ENCODE measurements around the gene DLEC1. TPM values are rescaled to one million over a fixed set of nuclear protein-coding genes. Genes with fewer than 3 reads are reported as not detected.
"Not testable (repeated sequence)": the region's sequence is repeated elsewhere in the genome, so short reads cannot be mapped to it uniquely, and the experiment has no call there.

The DLEC1 gene
- total RNA-seq, 1 donor from 2014 or later, result not detected

- DNase-seq (ENCODE audit: low read depth in 2 of 2), result no peak
These were observed 44.9 kb downstream of the DLEC1 start for GRCh38 chr3:38083871-38084333.

- DNase-seq (ENCODE audit: low read depth in 2 of 2), result peak in 1 of 2 donors; percentile 20
These were observed 45.6 kb downstream of the DLEC1 start for GRCh38 chr3:38084334-38085310.

GRCh38 chr3:38085311-38085942, 46.4 kb downstream of the DLEC1 start:
- no peak for DNase-seq (ENCODE audit: low read depth in 2 of 2)

- no peak for DNase-seq (ENCODE audit: low read depth in 2 of 2)
These were observed 46.9 kb downstream of the DLEC1 start for GRCh38 chr3:38085943-38086324.

- no peak for DNase-seq (ENCODE audit: low read depth in 2 of 2)
These were observed 47.5 kb downstream of the DLEC1 start for GRCh38 chr3:38086496-38086895.

- DNase-seq (ENCODE audit: low read depth in 2 of 2), result not testable (repeated sequence)
These were observed 48.3 kb downstream of the DLEC1 start for GRCh38 chr3:38087278-38087677.

GRCh38 chr3:38088126-38089078, 49.4 kb downstream of the DLEC1 start:
- DNase-seq (ENCODE audit: low read depth in 2 of 2), result no peak

GRCh38 chr3:38089163-38089562, 50.2 kb downstream of the DLEC1 start:
- no peak for DNase-seq (ENCODE audit: low read depth in 2 of 2)

- no peak for DNase-seq (ENCODE audit: low read depth in 2 of 2)
These were observed 51.4 kb downstream of the DLEC1 start for GRCh38 chr3:38090453-38090852.

DNA sequence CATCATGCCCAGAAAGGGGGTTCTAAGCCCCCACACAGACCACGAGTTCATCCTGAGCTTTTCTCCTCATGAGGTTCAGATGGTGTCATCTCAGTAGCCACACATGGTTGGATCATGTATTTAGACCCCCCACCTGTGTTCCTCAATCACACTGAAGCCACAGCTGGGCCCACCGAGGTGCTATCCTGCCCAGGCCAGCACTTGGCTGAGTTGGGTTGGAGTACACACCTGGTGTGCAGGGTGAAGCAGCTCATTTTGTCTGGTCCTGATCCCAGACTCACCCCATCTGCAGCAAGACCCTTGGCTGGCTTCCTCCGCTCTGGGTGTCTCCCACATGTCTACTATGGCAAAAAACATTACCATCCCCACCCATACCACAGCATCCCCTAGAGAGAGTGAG, 56.0 kb downstream of the DLEC1 start:
- no peak for DNase-seq (ENCODE audit: low read depth in 2 of 2)

DNA sequence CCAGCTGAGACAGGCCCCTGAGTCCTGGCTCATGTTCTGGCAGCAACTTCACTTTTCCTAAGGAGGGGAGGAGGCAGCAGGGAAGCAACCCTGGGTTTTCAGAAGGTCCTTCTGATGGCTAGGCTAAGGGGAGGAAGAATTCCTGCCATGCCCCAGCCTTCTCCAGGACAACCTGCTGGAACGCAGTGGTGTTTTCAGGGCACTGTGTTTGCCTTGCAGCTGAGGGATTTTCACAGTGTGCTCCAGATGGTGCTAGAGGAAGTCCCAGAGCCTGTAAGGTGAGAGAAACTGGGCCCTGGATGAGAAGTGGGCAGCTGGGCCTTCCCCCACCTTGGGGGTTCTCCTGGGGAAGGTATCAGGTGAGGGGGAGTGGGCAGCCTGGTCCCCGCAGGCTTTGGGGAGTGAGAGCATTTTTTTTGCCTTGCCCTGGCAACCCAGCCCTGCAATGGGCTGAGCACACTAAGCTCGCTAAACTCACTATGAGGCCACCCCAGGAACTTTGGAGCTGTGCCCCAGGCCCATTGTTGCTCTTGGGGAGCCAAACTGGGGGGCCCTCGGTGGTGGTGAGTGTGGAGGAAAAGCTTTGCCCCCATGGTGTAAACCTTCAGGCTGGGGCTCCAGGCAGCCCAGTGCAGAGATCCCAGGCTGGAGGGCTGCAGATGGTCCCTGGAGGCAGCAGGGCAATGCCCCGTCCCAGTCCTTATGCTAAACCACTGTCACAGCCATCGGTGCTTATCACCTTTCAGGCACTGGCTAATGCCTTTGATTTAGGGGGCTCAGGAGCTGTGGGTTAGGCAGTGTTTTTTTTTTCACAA, 56.9 kb downstream of the DLEC1 start:
- DNase-seq (ENCODE audit: low read depth in 2 of 2), result no peak

DNA sequence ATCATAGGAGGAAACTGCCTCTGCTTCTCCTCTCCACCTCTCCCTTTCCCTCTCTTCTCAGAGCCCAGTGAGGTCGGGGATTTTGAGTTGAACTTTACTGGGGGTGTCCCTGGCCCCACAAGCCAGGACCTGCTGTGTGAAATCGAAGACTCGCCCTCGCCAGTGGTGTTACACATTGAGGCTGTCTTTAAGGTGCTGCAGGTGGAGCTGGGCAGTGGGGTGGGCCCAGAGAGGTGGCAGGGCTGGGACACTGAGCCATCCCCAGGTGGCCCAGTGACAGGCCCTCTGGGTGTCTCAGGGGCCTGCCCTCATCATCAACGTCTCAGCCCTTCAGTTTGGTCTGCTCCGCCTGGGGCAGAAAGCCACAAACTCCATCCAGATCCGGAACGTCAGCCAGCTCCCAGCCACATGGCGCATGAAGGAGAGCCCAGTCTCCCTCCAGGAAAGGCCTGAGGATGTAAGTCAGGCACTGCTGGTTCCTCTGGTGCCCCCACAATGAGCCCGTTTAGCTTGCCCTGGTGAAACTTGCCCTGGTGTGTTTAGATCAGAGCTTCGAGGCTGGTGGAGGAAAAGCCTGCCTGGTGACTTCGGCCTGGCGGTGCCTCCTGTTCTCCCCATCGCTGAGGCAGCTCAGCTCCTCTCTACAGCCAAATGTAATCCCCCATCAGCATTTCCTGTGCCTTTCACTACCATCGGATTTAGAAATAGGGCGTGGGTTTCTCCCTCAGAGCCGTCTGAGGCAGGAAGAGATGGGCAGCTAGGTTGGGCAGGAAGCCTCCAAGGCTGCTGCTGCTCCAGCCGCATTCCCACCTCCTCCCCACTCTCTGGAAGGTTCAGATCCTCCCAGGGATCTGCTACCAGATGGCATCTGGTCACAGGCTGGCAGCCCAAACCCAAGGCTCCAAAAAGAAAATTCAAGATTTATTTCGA, 58.7 kb downstream of the DLEC1 start:
- no peak for DNase-seq (ENCODE audit: low read depth in 2 of 2)

GRCh38 chr3:38098376-38098723, 59.3 kb downstream of the DLEC1 start:
- no peak for DNase-seq (ENCODE audit: low read depth in 2 of 2)

DNA sequence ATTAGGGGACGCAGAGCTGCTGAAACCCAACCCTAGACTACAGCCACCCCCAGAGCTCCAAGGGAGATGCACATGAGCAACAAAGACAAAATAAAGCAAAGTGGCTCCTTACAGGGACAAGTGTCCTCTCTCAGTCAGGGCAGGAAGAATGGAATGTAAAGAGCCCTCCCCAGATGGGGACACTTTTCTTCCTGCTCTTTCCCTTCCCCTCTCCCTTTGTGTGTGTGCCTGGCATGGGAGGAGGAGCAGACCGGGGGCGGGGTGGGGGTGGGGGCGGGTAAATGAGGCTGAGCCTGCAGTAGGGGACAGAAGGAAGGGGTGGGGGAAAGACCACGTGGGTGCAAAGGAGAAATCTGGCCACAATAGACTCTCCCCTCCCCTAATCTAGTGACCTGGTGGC, 60.5 kb downstream of the DLEC1 start:
- no peak for DNase-seq (ENCODE audit: low read depth in 2 of 2)

DNA sequence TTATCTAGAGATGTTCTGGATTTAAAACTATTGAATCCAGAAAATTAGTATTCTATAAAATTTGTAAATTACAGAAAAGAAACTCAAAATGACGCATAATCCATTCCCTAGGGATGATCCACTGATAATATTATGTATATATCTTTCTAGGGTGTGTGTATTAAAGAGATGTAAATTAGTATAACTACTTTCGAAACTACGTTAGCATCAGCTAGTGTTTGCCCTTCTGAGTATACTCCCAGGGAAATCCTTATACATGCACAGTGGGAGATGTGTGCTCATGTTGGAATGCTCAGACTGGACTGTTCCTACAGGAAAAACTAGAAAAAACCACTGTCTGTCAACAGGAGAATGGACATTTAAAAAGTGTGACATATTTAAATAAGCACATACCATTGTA, 61.5 kb downstream of the DLEC1 start:
- DNase-seq (ENCODE audit: low read depth in 2 of 2), result no peak

DNA sequence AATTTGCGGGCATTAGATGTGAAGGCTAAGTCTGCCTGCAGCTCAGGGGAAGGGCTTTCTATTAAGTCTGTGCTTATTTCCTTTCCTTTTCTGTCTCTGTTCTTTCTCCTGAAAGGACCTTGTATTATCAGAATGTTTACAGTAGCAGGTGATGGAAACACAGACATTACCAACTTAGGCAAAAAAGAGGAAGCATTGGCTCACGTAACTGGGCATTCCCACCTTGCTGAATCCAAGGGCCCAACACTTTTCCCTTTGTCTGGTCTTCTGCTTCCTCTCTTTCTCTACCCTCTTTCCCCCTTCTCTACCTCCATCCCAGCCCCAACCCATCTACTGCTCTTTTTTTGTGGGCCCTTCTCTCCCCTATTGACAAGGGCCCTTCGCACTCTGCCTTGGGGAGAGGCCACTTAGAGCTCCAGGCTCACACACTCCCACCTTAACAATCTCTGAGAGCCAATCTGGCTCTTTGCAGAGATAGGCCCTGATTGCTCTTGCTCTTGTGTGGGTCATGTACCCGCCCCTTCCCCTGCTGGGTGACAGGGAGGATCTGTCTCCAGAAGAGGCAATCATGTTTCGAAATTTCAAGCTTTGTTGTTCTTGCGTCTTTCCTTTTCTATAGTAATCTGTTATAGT, 62.9 kb downstream of the DLEC1 start:
- DNase-seq (ENCODE audit: low read depth in 2 of 2), result no peak

GRCh38 chr3:38102444-38102814, 63.4 kb downstream of the DLEC1 start:
- no peak for DNase-seq (ENCODE audit: low read depth in 2 of 2)

GRCh38 chr3:38105525-38105924, 66.5 kb downstream of the DLEC1 start:
- DNase-seq (ENCODE audit: low read depth in 2 of 2), result no peak

DNA sequence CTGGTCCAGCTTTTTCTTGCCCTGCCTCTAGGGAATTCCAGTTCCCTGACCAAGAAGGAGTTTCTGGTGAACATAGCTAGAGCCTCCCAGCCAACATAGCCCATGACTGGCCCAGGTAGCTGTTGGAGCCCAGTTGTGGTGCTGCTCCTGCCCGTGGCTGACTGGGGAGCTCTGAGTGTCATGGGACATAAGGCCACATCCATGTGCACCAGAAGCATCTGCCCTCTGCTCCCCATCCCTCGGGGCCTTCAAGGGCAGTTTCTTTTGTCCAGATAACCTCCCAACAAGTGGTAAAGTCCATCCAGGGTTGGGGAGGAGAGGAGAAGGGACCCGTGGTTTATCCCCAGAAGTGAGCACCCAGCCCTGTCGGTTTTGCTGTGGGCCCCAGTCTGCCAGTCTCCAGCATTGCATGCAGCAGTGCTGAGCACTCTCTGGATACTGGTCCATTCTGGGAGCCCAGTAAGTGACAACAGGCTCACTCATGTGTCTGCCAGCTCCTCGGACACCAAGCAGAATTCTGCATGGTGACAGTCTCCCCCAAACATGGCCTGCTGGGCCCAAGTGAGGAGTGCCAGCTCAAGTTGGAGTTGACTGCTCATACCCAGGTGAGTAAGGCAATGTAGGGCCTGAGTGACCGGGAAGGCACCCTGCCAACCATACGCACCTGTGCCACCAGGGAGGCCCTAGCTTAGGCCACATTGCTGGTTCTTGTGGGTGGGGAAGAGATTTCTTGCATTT, 69.1 kb downstream of the DLEC1 start:
- no peak for DNase-seq (ENCODE audit: low read depth in 2 of 2)

Measured in lung microvascular endothelial cell (primary cell).